Measurements from ENCODE around the gene SEPTIN7. TPM values are rescaled to one million over a fixed set of nuclear protein-coding genes. Genes with fewer than 3 reads are reported as not detected.

SEPTIN7 gene
- total and polyA plus RNA-seq, 9 of the 15 experiments (the other 6 are each of a cell fraction or from before 2014, with no cell fraction given): 95.0 to 268 (median 163) TPM

DNA sequence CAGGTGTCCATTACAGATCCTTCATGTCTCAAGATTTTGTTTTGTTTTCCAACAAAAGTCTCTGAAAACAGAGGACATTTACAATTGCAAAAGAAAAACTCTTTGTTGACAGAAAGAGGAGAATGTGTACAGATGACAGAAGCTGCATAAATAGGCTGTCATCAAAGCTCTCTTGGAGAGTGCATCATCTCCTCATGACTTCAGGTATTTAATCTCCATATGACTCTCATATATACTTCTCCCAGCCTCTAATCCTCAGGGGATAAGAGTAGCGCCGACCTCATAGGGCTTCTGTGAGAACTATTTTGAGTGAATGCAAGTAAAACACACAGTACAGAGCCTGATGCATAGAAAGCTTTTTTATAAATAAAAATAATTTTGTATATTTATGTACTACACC lies 48.1 kb upstream of the SEPTIN7 start:
- Histone ChIP-seq H3K79me2 (ENCODE audit: control insufficient read depth, insufficient read depth, low read length) (no peaks in the 10 kb centered on the region), H3K27me3 (ENCODE audit: control insufficient read depth in 2 of 2, insufficient read depth in 2 of 2, low read length in 2 of 2) (no peaks in the 10 kb centered on the region; a peak in 1 of 5 replicates), H3K4me1 (replicated peaks in 1 of 2; ENCODE audit: control insufficient read depth in 2 of 2, insufficient read depth in 2 of 2, low read length in 2 of 2) (peaks cover 0 to 11% of the 10 kb centered on the region in 2 experiments; a peak in 2 of 5 replicates), H3K9ac (ENCODE audit: insufficient read depth in 1 of 2, low read depth in 2 of 2, low read length in 2 of 2) (no peak overlapping the region), H3K9me1 (ENCODE audit: control insufficient read depth, insufficient read depth, low read length) (no peaks in the 10 kb centered on the region), H4K20me1 (replicated peaks; ENCODE audit: control insufficient read depth, insufficient read depth, low read length) (no peaks in the 10 kb centered on the region), H3K9me3 (replicated peaks; ENCODE audit: control insufficient read depth, insufficient read depth, low read depth, low read length) (no peaks in the 10 kb centered on the region), H3K27ac (ENCODE audit: extremely low read depth, low read depth, low read length) (no peak overlapping the region), H3K4me3 (no peak overlapping the region), H3K4me2 (ENCODE audit: insufficient read depth, low read length) (no peak overlapping the region), H3K36me3 (ENCODE audit: control insufficient read depth, insufficient read depth, low read length) (no peaks in the 10 kb centered on the region), H2AFZ (ENCODE audit: low read depth, low read length) (no peak overlapping the region)
- ChIA-PET CTCF (ENCODE audit: low intra/inter-chr PET ratio) (no interaction called here), POLR2A (interaction anchor here (0.7 to 1.4 kb wide), 2 partner anchors 48 to 521 kb away, joined by 3 read pairs; partner anchors contain the start of gene SEPTIN7)
- no peak for ATAC-seq
- DNase-seq (ENCODE audit: extremely low read depth in 1 of 4, low spot score in 3 of 4): no peak
- in situ Hi-C loops (cut with MboI): no loop called here
- no peak for FAIRE-seq
- TF ChIP-seq ASH1L (IDR thresholded peaks at IDR 0.05; ENCODE audit: borderline replicate concordance, low read depth, partially characterized antibody) (no peak), ZNF699 (CRISPR knock-in tag; IDR thresholded peaks at IDR 0.05; ENCODE audit: insufficient replicate concordance) (no peak), ZNF274 (IDR thresholded peaks at IDR 0.05; ENCODE audit: borderline replicate concordance, low read depth, low read length) (no peak), ZBTB17 (CRISPR knock-in tag; IDR thresholded peaks at IDR 0.05) (no peak), ARID2 (IDR thresholded peaks at IDR 0.05) (no peak), PYGO2 (tag; IDR thresholded peaks at IDR 0.05) (no peak), FUS (optimal IDR thresholded peaks at IDR 0.05; ENCODE audit: low read depth, low read length) (no peak), ZNF408 (CRISPR knock-in tag; IDR thresholded peaks at IDR 0.05; ENCODE audit: low read depth) (no peak), TEAD2 (tag; IDR thresholded peaks at IDR 0.05) (no peak), ELF2 (CRISPR knock-in tag; IDR thresholded peaks at IDR 0.05) (no peak), EZH2 (IDR thresholded peaks at IDR 0.05; ENCODE audit: borderline replicate concordance, low read depth, low read length) (no peak), MCM7 (IDR thresholded peaks at IDR 0.05) (no peak), SNIP1 (IDR thresholded peaks at IDR 0.05; ENCODE audit: low read depth) (no peak), POLR2B (IDR thresholded peaks at IDR 0.05; ENCODE audit: low read depth, partially characterized antibody) (no peak), NCOA4 (IDR thresholded peaks at IDR 0.05; ENCODE audit: partially characterized antibody) (no peak)
- TF ChIP-seq, protein P1, sequence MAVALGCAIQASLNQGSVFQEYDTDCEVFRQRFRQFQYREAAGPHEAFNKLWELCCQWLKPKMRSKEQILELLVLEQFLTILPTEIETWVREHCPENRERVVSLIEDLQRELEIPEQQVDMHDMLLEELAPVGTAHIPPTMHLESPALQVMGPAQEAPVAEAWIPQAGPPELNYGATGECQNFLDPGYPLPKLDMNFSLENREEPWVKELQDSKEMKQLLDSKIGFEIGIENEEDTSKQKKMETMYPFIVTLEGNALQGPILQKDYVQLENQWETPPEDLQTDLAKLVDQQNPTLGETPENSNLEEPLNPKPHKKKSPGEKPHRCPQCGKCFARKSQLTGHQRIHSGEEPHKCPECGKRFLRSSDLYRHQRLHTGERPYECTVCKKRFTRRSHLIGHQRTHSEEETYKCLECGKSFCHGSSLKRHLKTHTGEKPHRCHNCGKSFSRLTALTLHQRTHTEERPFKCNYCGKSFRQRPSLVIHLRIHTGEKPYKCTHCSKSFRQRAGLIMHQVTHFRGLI (CRISPR knock-in tag; IDR thresholded peaks at IDR 0.05): no peak
- TF ChIP-seq, protein P2, sequence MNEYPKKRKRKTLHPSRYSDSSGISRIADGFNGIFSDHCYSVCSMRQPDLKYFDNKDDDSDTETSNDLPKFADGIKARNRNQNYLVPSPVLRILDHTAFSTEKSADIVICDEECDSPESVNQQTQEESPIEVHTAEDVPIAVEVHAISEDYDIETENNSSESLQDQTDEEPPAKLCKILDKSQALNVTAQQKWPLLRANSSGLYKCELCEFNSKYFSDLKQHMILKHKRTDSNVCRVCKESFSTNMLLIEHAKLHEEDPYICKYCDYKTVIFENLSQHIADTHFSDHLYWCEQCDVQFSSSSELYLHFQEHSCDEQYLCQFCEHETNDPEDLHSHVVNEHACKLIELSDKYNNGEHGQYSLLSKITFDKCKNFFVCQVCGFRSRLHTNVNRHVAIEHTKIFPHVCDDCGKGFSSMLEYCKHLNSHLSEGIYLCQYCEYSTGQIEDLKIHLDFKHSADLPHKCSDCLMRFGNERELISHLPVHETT (CRISPR knock-in tag; conservative IDR thresholded peaks at IDR 0.05 in 1 of 2, IDR thresholded peaks at IDR 0.05 in 1 of 2): no peak
- TF ChIP-seq, protein P3, sequence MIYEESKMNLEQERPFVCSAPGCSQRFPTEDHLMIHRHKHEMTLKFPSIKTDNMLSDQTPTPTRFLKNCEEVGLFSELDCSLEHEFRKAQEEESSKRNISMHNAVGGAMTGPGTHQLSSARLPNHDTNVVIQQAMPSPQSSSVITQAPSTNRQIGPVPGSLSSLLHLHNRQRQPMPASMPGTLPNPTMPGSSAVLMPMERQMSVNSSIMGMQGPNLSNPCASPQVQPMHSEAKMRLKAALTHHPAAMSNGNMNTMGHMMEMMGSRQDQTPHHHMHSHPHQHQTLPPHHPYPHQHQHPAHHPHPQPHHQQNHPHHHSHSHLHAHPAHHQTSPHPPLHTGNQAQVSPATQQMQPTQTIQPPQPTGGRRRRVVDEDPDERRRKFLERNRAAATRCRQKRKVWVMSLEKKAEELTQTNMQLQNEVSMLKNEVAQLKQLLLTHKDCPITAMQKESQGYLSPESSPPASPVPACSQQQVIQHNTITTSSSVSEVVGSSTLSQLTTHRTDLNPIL (CRISPR knock-in tag; IDR thresholded peaks at IDR 0.05): no peak
- TF ChIP-seq, protein P4, sequence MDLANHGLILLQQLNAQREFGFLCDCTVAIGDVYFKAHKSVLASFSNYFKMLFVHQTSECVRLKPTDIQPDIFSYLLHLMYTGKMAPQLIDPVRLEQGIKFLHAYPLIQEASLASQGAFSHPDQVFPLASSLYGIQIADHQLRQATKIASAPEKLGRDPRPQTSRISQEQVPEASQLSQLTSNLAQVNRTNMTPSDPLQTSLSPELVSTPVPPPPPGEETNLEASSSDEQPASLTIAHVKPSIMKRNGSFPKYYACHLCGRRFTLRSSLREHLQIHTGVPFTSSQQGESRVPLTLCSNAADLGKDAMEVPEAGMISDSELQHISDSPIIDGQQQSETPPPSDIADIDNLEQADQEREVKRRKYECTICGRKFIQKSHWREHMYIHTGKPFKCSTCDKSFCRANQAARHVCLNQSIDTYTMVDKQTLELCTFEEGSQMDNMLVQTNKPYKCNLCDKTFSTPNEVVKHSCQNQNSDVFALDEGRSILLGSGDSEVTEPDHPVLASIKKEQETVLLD (IDR thresholded peaks at IDR 0.05): no peak
- intact Hi-C loops (cut with micrococcal nuclease): no loop called here
- WGBS (ENCODE audit: insufficient coverage, low coverage, missing lambda C conversion rate): 5% methylated on average over 2 of the region's 2 CpGs
- BruUV-seq (replicated peaks): no TSS peak

Measured in K562 (cell line).